Left ventricle myocardium inferior (tissue), 1 donor: ENCODE measurements around the gene LDB2. TPM values are rescaled to one million over a fixed set of nuclear protein-coding genes. Genes with fewer than 3 reads are reported as not detected.

Experiments
- DNase-seq: peaks from one replicate; pipeline ENCODE4 v3.0.0-alpha.2; 2020
- H3K27ac ChIP-seq: fragments of 200-600 bp; replicated peaks from 2 replicates; pipeline ENCODE4 v1.8.0; 2021
- H3K27me3 ChIP-seq: fragments of 200-600 bp; 2 replicates; pipeline ENCODE4 v1.8.0; 2021; ENCODE audit warnings: low read depth
- H3K36me3 ChIP-seq: fragments of 200-600 bp; 2 replicates; pipeline ENCODE4 v1.8.0; 2021
- H3K4me1 ChIP-seq: fragments of 200-600 bp; 2 replicates; pipeline ENCODE4 v1.8.0; 2021
- H3K4me3 ChIP-seq: fragments of 200-600 bp; 2 replicates; pipeline ENCODE4 v1.8.0; 2021; ENCODE audit warnings: mild to moderate bottlenecking, moderate library complexity
- H3K9me3 ChIP-seq: fragments of 200-600 bp; replicated peaks from 2 replicates; pipeline ENCODE4 v1.8.0; 2021
- CTCF ChIP-seq: fragments of 200-600 bp; IDR thresholded peaks from 2 replicates; pipeline ENCODE4 v1.8.0; 2021; ENCODE audit warnings: antibody characterized with exemption, mild to moderate bottlenecking, borderline replicate concordance
- intact Hi-C: fragments of 100-400 bp; cut with micrococcal nuclease; formaldehyde crosslinking; loops from one replicate; pipeline ENCODE4 v1.11.0; 2022
- total RNA-seq: library from RNA; stranded (reverse); fragmentation: NEBNext Ultra II Directional; extraction: Animal tissue kit (Norgen Biotek cat#: 25700); gene quantifications from one replicate; pipeline ENCODE4 v1.2.1, GENCODE V29; 2021
- donor health status: DM: no; HTN: yes; CAD: no; lungs with severe emphysema.

The LDB2 gene
- total RNA-seq, 1 donor from 2014 or later: 29.6 TPM

GRCh38 chr4:16726368-16727050 lies 171.9 kb downstream of the LDB2 start:
- TF ChIP-seq CTCF: no peak
- no peak for DNase-seq
- Histone ChIP-seq H3K27me3 (no peaks in the 10 kb centered on the region), H3K27ac (no peak overlapping the region), H3K9me3 (peaks cover 35% of the 10 kb centered on the region), H3K36me3 (peaks cover 2% of the 10 kb centered on the region), H3K4me3 (no peak overlapping the region), H3K4me1 (peaks cover 13% of the 10 kb centered on the region)
- intact Hi-C loops: no loop called here

- no peak for TF ChIP-seq CTCF
- no peak for DNase-seq
- H3K27ac ChIP-seq: no peak overlapping the region
- H3K4me3 ChIP-seq: no peak overlapping the region
- peaks cover 35% of the 10 kb centered on the region for H3K9me3 ChIP-seq
- intact Hi-C loops: no loop called here
- H3K27me3 ChIP-seq: no peaks in the 10 kb centered on the region
- H3K4me1 ChIP-seq: peaks cover 16% of the 10 kb centered on the region
- H3K36me3 ChIP-seq: peaks cover 2% of the 10 kb centered on the region
Measured at GRCh38 chr4:16725252-16725651, 173.2 kb downstream of the LDB2 start.

- intact Hi-C loops: no loop called here
- Histone ChIP-seq H3K4me1 (peaks cover 11% of the 10 kb centered on the region), H3K27ac (no peak overlapping the region), H3K4me3 (no peak overlapping the region), H3K27me3 (no peaks in the 10 kb centered on the region), H3K36me3 (peaks cover 2% of the 10 kb centered on the region), H3K9me3 (peaks cover 35% of the 10 kb centered on the region)
- DNase-seq: no peak
- no peak for TF ChIP-seq CTCF
Measured at GRCh38 chr4:16722416-16722815, 176.0 kb downstream of the LDB2 start.

- Histone ChIP-seq H3K27ac (peak overlapping the region; percentile 38), H3K36me3 (peaks cover 2% of the 10 kb centered on the region), H3K4me1 (peaks cover 11% of the 10 kb centered on the region), H3K4me3 (peak overlapping the region; percentile 26), H3K9me3 (peaks cover 35% of the 10 kb centered on the region), H3K27me3 (no peaks in the 10 kb centered on the region)
- intact Hi-C loops: no loop called here
- no peak for TF ChIP-seq CTCF
- DNase-seq: no peak
Measured at GRCh38 chr4:16721613-16722291, 176.7 kb downstream of the LDB2 start.

GRCh38 chr4:16720761-16721160 lies 177.7 kb downstream of the LDB2 start:
- H3K4me1 ChIP-seq: peaks cover 11% of the 10 kb centered on the region
- H3K27ac ChIP-seq: peak overlapping the region; percentile 38
- H3K36me3 ChIP-seq: peaks cover 2% of the 10 kb centered on the region
- no peak for TF ChIP-seq CTCF
- DNase-seq: no peak
- peaks cover 26% of the 10 kb centered on the region for H3K9me3 ChIP-seq
- intact Hi-C loops: no loop called here
- H3K27me3 ChIP-seq: no peaks in the 10 kb centered on the region
- no peak overlapping the region for H3K4me3 ChIP-seq
